Medulla oblongata (tissue), 1 donor: ENCODE measurements around the gene PUS7.
A peak's percentile ranks its signal among the peaks of the same experiment; 100 is the strongest.
"Not testable (repeated sequence)": the region's sequence is repeated elsewhere in the genome, so short reads cannot be mapped to it uniquely, and the experiment has no call there.

ENCODE experiments used
- DNase-seq: peaks from one replicate; pipeline ENCODE4 v3.0.0-alpha.2; 2015; ENCODE audit errors: extremely low spot score

Gene PUS7

DNA sequence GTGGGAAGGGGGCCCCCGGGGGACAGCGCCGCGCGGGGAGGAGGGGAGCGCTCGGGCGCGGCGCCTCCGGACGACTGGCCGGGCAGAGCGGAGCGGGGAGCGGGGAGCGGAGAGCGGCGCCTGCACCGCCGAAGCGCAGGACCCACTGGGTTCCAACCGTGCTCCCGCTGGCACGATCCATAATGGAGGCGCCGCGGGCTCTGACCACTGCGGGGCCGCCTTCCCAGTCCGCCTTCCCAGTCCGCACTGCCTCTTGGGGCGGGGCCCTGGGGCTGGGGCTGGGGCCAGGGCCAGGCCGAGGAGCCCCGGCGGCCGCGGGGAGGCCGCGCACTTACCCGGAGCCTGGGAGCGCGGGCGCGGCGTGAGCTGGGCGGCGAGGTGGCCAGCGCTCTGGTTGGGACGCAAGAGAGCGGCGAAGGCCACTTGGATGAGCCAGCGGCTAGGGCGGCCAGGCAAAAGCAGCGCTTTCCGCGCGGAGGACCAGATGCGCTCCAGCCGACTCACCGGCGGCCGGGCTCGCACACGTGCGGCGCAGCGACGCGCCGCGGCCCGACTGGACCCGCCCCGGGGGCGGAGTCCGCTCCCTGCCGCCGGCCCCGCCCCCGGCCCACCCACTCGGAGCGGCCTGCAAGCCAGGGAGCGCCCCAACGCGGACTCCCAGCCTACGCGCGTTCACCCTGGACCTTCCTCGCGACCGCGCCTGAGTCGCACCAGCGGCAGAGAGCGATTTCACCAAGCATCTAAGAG, at the start of gene PUS7:
Gene PUS7, minus strand, starts transcription at position 555 of the 747 bp plus-strand sequence. CDS start 13,759 bp downstream, outside the sequence.
- DNase-seq: peak; percentile 93

DNA sequence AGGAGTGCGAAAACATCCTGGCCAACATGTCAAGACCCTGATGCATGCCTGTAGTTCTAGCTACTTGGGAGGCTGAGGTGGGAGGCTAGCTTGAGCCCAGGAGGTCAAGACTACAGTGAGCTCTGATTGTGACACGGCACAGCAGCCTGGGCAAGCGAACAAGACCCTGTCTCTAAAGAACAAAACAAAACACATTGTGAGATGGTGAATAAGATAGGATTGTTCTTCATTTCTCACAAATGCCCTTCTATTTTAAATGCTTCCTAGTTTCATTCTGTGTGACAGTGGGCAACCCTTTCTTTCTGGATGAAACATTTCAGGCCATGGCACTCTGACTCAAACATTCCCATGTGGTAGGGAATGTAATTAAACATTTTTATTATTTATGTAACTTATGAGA, 45.8 kb upstream of the PUS7 start:
- DNase-seq: peak; percentile 56

DNA sequence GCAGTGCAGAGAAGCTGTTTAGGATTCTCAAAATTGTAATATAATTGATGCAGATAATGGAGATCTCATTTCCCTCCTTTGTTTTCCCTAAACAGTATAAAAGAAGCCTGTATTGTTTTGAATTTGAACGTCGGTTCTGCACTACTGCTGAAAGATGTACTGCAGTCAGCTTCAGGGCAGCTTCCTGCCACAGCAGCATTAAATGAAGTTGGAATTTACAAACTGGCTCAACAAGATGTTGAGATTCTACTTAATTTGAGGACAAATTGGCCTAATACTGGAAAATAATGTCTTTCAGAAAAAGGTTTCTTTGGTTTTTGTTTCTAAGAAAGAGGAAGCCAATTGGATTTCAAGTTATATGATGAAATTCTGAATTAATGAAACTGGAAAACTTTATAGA, 45.0 kb upstream of the PUS7 start:
- DNase-seq: no peak

DNA sequence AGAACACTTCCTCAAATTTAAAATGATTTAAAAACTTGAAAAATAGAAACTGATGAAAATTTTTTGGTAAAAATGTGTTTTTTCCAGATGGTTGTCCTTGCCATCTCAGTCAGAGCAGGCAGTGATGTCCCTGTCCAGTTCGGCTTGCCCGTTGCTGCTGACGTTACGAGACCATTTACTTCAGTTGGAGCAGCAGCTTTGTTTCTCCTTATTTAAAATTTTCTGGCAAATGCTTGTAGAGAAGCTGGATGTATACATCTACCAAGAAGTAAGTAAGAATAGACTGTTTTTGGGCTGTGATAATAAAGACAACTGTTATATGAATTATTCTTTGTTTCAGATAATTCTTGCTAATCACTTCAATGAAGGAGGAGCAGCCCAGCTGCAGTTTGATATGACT, 43.1 kb upstream of the PUS7 start:
- peak; percentile 54 for DNase-seq

DNA sequence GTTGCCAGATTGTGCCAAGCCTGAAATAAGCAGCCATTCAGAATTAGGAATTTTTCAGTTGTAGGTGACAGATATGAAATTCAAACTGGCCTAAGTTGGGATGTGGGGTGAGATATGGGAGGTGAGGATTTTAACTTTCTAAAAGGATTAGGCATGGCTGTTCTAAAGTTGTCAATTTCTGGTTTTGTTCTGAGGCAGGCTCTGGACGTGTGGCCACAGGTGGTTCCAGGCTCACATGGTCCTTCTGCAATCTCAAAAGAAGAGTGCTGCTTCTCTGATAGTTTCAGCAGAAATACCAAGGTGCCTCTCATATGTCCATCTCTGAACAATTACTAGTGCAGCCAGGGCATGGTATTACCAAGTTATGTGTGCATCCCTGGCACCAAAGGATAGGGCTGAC, 37.9 kb upstream of the PUS7 start:
- DNase-seq: no peak

- DNase-seq: no peak
Observed at GRCh38 chr7:105538339-105538738, 16.3 kb upstream of the PUS7 start.

GRCh38 chr7:105532709-105533460, 10.8 kb upstream of the PUS7 start:
- DNase-seq: no peak

DNA sequence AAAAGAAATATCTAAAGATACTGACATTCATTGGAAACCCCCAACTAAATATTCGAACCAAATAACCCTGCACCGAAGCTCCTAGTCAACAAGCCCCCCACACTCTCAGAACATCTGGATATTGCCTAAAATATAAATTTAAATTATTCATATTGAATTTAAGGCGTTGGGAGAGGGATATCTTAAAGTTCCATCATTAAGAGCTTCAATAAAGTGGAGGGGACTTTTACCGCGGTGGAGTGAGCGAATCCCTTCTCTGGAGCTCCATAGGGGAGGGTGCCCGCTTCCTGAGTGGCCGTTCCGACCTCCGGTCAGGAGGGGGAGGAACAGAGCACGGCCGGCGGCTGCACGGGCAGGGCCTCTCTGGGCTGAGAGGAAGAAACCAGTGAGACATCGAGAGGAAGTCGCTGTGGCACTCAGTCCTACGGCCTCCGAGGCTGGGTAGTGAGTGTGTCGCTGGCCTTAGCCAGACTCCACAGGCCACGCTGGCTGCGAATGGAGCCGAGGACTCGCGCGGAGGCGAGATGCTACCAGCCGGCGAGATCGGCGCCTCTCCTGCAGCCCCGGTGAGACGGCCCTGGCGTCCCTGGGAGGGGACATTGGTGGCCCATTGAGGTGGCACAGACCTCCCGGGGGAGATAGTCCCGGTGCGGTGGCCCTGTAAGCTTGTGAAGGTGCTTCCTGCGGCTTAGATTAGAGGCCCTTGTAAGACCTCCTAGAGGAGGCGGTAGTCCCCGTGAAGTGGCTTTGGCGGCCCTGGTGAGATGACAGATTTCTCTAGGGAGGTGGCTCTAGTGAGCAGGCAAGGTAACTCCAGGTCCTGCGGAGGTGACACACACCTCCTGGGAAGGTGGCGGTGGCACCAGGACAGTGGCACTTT, 10.0 kb upstream of the PUS7 start, which contains the start of gene RINT1:
Gene RINT1, plus strand, starts transcription at position 410 of the 880 bp plus-strand sequence. Its CDS starts 115 bp downstream, at position 525.
- DNase-seq: peak; percentile 95

DNA sequence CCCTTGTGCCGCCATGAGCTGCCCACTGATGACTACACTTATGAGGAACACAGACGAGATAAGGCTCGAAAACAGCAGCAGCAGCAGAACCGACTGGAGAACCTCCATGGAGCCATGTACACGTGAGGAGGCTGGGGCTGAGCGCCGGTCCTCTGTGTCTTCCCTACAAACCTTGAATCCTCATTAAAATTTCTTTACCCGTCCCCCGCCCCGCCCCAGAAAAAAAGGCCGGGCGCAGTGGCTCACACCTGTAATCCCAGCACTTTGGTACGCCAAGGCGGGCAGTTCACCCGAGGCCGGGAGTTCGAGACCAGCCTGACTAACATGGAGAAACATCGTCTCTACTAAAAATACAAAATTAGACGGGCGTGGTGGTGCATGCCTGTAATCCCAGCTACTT, 8.5 kb upstream of the PUS7 start:
- no peak for DNase-seq

DNA sequence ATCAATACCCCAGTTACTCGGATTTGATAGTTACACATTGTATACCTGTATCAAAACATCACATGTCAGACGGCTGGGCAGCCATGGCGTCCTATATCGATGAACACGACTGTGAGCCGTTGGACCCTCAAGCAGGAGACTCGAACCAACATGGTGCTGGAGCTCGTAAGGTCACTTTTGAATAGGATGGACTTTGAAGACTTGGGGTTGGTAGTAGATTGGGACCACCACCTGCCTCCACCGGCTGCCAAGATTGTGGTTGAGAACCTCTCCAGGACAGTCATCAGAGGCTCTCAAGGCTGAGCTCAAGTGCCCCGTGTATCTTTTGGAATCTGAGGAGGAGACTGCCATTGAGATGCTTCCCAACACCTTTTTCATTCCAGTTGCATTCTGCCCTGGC, 8.1 kb upstream of the PUS7 start:
- no peak for DNase-seq

- DNase-seq: not testable (repeated sequence)
Observed at GRCh38 chr7:105527737-105528136, 5.7 kb upstream of the PUS7 start.

GRCh38 chr7:105524840-105525239, 2.8 kb upstream of the PUS7 start:
- DNase-seq: no peak

- DNase-seq: not testable (repeated sequence)
Observed at GRCh38 chr7:105524423-105524822, 2.4 kb upstream of the PUS7 start.

DNA sequence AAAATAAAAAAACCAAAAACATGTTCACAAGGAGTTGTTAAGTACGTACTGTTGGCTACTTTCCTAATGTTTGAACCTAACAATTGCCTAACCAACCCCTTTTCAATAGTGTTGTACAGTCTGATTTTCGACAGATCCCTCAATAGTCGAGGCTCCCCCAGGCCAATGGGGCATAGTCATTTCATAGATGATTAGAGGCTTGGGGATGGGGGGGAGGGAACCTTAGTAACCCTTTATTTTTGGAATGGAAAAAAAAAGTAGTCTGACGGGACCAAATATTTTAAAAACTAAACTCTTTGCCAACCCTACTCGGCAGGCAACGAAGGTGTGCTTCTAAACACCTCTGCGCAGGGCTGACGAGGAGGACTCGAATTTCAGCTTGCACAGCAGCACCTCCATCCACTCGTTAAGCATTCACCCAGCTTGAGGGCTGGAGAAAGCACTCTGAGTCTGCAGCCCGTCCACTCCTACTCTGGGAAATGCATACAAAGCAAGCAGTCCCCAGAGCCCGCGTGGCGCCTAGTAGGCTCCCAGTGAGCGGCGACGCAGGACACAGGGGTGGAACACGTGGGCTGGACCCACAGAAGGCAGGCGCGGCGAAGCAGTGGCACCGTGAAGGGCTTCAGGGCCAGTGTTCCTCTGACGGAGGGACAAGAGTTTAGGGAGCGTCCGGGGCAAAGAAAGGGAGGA, 899 bp downstream of the PUS7 start:
- peak; percentile 62 for DNase-seq

GRCh38 chr7:105520620-105521019, 1.5 kb downstream of the PUS7 start:
- DNase-seq: not testable (repeated sequence)

DNA sequence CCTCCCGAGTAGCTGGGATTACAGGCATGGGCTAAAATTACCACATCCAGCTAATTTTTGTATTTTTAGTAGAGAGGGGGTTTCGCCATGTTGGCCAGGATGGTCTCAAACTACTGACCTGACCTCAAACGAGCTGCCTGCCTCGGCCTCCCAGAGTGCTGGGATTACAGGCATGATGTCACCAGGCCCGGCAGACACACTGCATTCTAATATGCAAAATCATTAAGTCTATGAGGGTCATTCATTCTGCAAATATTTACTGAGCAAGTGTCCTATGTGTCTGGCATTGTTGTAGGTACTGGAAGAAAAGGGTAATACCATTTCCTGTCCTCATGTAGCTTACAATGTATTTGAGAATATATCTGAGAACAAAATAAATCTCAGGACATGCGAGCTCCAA, 2.7 kb downstream of the PUS7 start:
- DNase-seq: no peak

- not testable (repeated sequence) for DNase-seq
Observed at GRCh38 chr7:105515610-105516009, 6.5 kb downstream of the PUS7 start.

GRCh38 chr7:105512926-105513526, 9.0 kb downstream of the PUS7 start:
- DNase-seq: no peak

- DNase-seq: no peak
Observed at GRCh38 chr7:105512415-105512814, 9.7 kb downstream of the PUS7 start.

DNA sequence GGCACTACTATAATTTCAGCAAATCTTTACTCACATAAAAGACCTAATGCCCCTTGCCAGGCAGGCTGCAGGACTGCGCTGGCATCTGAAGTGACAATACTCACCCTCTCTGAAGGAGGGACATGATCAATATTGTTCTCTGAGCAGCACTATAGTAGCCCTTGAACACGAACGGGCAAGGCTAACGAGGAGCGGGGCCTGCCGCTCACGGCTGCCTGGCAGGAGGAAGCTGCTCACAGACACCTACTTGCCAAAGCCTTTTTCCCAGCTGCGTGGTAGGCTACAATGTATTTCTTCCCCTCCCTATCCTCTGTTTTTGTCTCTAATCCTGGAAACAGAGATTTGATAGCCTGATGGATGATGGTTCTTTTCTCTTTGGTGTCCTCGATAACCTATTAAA, 19.9 kb downstream of the PUS7 start:
- no peak for DNase-seq

- DNase-seq: no peak
Observed at GRCh38 chr7:105497016-105497415, 25.1 kb downstream of the PUS7 start.
